Hepatocyte (in vitro differentiated cells): ENCODE measurements around the gene SATB2. TPM values are rescaled to one million over a fixed set of nuclear protein-coding genes. Genes with fewer than 3 reads are reported as not detected.

ENCODE experiments used
- DNase-seq: peaks from one replicate; pipeline ENCODE4 v3.0.0-alpha.2; 2016; ENCODE audit warnings: low spot score
- H2AFZ ChIP-seq: fragments of 200-600 bp; sonication (generic); 2 replicates; pipeline ENCODE4 v1.6.0; 2016; ENCODE audit warnings: antibody characterized with exemption, mild to moderate bottlenecking
- H3K27ac ChIP-seq: fragments of 200-600 bp; sonication (generic); 2 replicates; pipeline ENCODE4 v1.5.1; 2016; ENCODE audit warnings: mild to moderate bottlenecking
- H3K27me3 ChIP-seq: fragments of 200-600 bp; sonication (generic); 2 replicates; pipeline ENCODE4 v1.6.1; 2016
- H3K36me3 ChIP-seq: fragments of 200-600 bp; sonication (generic); replicated peaks from 2 replicates; pipeline ENCODE4 v1.5.1; 2016; ENCODE audit warnings: low read depth; ENCODE audit not compliant: insufficient read depth
- H3K4me1 ChIP-seq: fragments of 200-600 bp; sonication (generic); 2 replicates; pipeline ENCODE4 v1.5.1; 2016; ENCODE audit warnings: mild to moderate bottlenecking, moderate library complexity; ENCODE audit not compliant: insufficient read depth
- H3K4me2 ChIP-seq: fragments of 200-600 bp; sonication (generic); 2 replicates; pipeline ENCODE4 v1.6.0; 2016
- H3K4me3 ChIP-seq: fragments of 200-600 bp; sonication (generic); 2 replicates; pipeline ENCODE4 v1.5.1; 2016; ENCODE audit warnings: mild to moderate bottlenecking
- H3K79me2 ChIP-seq: fragments of 200-600 bp; sonication (generic); 2 replicates; pipeline ENCODE4 v1.6.0; 2017; ENCODE audit warnings: mild to moderate bottlenecking
- H3K9me2 ChIP-seq: fragments of 200-600 bp; sonication (generic); replicated peaks from 2 replicates; pipeline ENCODE4 v1.6.0; 2017; ENCODE audit warnings: mild to moderate bottlenecking; ENCODE audit not compliant: insufficient read depth
- H3K9me3 ChIP-seq: fragments of 200-600 bp; sonication (generic); 2 replicates; pipeline ENCODE4 v1.5.1; 2016; ENCODE audit warnings: low read depth, mild to moderate bottlenecking
- H4K20me1 ChIP-seq: fragments of 200-600 bp; sonication (generic); 2 replicates; pipeline ENCODE4 v1.6.0; 2016; ENCODE audit warnings: mild to moderate bottlenecking; ENCODE audit not compliant: insufficient read depth, poor library complexity, severe bottlenecking
- EZH2 ChIP-seq: fragments of 200-600 bp; sonication (generic); IDR thresholded peaks from 2 replicates; pipeline ENCODE4 v1.6.1; 2016; ENCODE audit warnings: antibody characterized with exemption, mild to moderate bottlenecking, borderline replicate concordance
- EZH2phosphoT487 ChIP-seq: fragments of 200-600 bp; sonication (generic); IDR thresholded peaks from one replicate; pipeline ENCODE4 v1.6.1; 2018; ENCODE audit warnings: antibody characterized with exemption, mild to moderate bottlenecking, low read depth, moderate library complexity; ENCODE audit not compliant: unreplicated experiment, severe bottlenecking
- WGBS: methylation state at CpG from one replicate; pipeline ENCODE4 v1.1.6; 2016; ENCODE audit warnings: low lambda C conversion rate; ENCODE audit errors: missing lambda C conversion rate; 5-methylcytosine and 5-hydroxymethylcytosine counted together
- polyA plus RNA-seq: library from polyadenylated mRNA; unstranded; fragments of >200 nt; fragmentation: Nextera tagmentation; extraction: Ambion mirVana; gene quantifications from 2 replicates; pipeline ENCODE4 v1.2.1, GENCODE V29; 2016
- total RNA-seq: library from RNA; depleted of rRNA; stranded (reverse); fragments of >200 nt; gene quantifications from 2 replicates; pipeline ENCODE4 v1.2.3, GENCODE V29; 2014
- TF ChIP-seq, protein P1 (sequence below): fragments of 200-600 bp; sonication (generic); IDR thresholded peaks from 2 replicates; pipeline ENCODE4 v1.5.1; 2016; ENCODE audit warnings: antibody characterized with exemption, mild to moderate bottlenecking; ENCODE audit not compliant: poor library complexity

SATB2 gene
- total and polyA plus RNA-seq, 2 experiments from 2014 or later = 1.9 to 8.7 TPM

DNA sequence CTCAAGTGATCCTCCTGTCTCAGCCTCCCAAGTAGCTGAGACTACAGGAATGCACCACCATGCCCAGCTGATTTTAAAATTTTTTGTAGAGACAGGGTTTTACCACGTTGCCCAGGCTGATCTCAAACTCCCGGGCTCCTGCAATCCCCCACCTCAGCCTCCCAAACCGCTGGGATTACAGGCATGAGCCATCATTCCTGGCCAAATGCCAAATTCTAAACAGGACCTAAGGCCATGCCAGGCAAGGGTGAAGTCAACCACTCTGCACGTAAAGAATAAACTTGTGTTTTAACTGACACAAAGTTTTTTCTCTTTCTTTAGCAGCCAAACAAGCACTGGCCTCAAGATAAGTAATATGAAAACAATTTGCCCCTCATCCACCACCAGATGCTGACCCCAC lies 37.4 kb upstream of the SATB2 start:
- H3K4me1 ChIP-seq = no peaks in the 10 kb centered on the region
- 74% methylated on average over 4 of the region's 4 CpGs for WGBS
- no peaks in the 10 kb centered on the region for H3K27me3 ChIP-seq
- H3K9me3 ChIP-seq = no peaks in the 10 kb centered on the region
- no peak overlapping the region for H3K4me2 ChIP-seq
- no peaks in the 10 kb centered on the region for H3K9me2 ChIP-seq
- no peaks in the 10 kb centered on the region for H3K79me2 ChIP-seq
- no peak overlapping the region for H2AFZ ChIP-seq
- no peak for TF ChIP-seq EZH2phosphoT487
- TF ChIP-seq EZH2 = no peak
- TF ChIP-seq, protein P1, sequence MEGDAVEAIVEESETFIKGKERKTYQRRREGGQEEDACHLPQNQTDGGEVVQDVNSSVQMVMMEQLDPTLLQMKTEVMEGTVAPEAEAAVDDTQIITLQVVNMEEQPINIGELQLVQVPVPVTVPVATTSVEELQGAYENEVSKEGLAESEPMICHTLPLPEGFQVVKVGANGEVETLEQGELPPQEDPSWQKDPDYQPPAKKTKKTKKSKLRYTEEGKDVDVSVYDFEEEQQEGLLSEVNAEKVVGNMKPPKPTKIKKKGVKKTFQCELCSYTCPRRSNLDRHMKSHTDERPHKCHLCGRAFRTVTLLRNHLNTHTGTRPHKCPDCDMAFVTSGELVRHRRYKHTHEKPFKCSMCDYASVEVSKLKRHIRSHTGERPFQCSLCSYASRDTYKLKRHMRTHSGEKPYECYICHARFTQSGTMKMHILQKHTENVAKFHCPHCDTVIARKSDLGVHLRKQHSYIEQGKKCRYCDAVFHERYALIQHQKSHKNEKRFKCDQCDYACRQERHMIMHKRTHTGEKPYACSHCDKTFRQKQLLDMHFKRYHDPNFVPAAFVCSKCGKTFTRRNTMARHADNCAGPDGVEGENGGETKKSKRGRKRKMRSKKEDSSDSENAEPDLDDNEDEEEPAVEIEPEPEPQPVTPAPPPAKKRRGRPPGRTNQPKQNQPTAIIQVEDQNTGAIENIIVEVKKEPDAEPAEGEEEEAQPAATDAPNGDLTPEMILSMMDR = no peak
- H3K27ac ChIP-seq = no peak overlapping the region
- H3K4me3 ChIP-seq = no peak overlapping the region
- H4K20me1 ChIP-seq = no peaks in the 10 kb centered on the region
- no peaks in the 10 kb centered on the region for H3K36me3 ChIP-seq
- no peak for DNase-seq

- Histone ChIP-seq H3K4me2 (no peak overlapping the region), H3K27me3 (no peaks in the 10 kb centered on the region), H3K79me2 (no peaks in the 10 kb centered on the region), H3K4me3 (no peak overlapping the region), H3K4me1 (no peaks in the 10 kb centered on the region), H3K9me2 (no peaks in the 10 kb centered on the region), H2AFZ (no peak overlapping the region), H3K27ac (no peak overlapping the region), H3K9me3 (no peaks in the 10 kb centered on the region), H3K36me3 (no peaks in the 10 kb centered on the region), H4K20me1 (no peaks in the 10 kb centered on the region)
- TF ChIP-seq, protein P1 = no peak
- TF ChIP-seq EZH2 = no peak
- DNase-seq = no peak
- WGBS = 86% methylated on average over 5 of the region's 5 CpGs
These were observed 32.3 kb upstream of the SATB2 start for GRCh38 chr2:199490049-199490448.

GRCh38 chr2:199488772-199489400 lies 31.1 kb upstream of the SATB2 start:
- H3K4me3 ChIP-seq = no peak overlapping the region
- H3K9me3 ChIP-seq = no peaks in the 10 kb centered on the region

More at GRCh38 chr2:199488772-199489400, 31.1 kb upstream of the SATB2 start:
- H4K20me1 ChIP-seq = no peaks in the 10 kb centered on the region
- H3K4me1 ChIP-seq = no peaks in the 10 kb centered on the region
- WGBS = 57% methylated on average over 6 of the region's 6 CpGs
- H3K27me3 ChIP-seq = no peaks in the 10 kb centered on the region
- no peak overlapping the region for H3K27ac ChIP-seq
- peak; percentile 73 for DNase-seq
- H3K9me2 ChIP-seq = no peaks in the 10 kb centered on the region
- no peak overlapping the region for H2AFZ ChIP-seq
- no peaks in the 10 kb centered on the region for H3K36me3 ChIP-seq
- TF ChIP-seq EZH2phosphoT487 = no peak
- TF ChIP-seq, protein P1 = peak; percentile 62
- H3K4me2 ChIP-seq = no peak overlapping the region
- H3K79me2 ChIP-seq = no peaks in the 10 kb centered on the region
